ENCODE results near the gene MAST2.

MAST2 gene

GRCh38 chr1:45995298-45995697 lies 191.9 kb downstream of the MAST2 start:
- DNase-seq, result no peak

- DNase-seq, result no peak
These were observed 194.7 kb downstream of the MAST2 start for GRCh38 chr1:45998020-45998617.

GRCh38 chr1:45999507-45999906 lies 196.1 kb downstream of the MAST2 start:
- DNase-seq, result no peak

GRCh38 chr1:46001081-46001785 lies 197.8 kb downstream of the MAST2 start:
- DNase-seq, result no peak

GRCh38 chr1:46002551-46003150 lies 199.2 kb downstream of the MAST2 start:
- DNase-seq, result no peak

GRCh38 chr1:46003315-46003714 lies 199.9 kb downstream of the MAST2 start:
- no peak for DNase-seq

- no peak for DNase-seq
These were observed 201.1 kb downstream of the MAST2 start for GRCh38 chr1:46004492-46004891.

- DNase-seq, result no peak
These were observed 202.2 kb downstream of the MAST2 start for GRCh38 chr1:46005594-46005993.

GRCh38 chr1:46008585-46008984 lies 205.2 kb downstream of the MAST2 start:
- no peak for DNase-seq

- DNase-seq, result no peak
These were observed 207.2 kb downstream of the MAST2 start for GRCh38 chr1:46010611-46011010.

GRCh38 chr1:46011121-46011695 lies 207.8 kb downstream of the MAST2 start:
- no peak for DNase-seq

- no peak for DNase-seq
These were observed 208.8 kb downstream of the MAST2 start for GRCh38 chr1:46012236-46012635.

GRCh38 chr1:46013581-46013980 lies 210.2 kb downstream of the MAST2 start:
- no peak for DNase-seq

GRCh38 chr1:46017876-46018503 lies 214.6 kb downstream of the MAST2 start:
- DNase-seq, result no peak

GRCh38 chr1:46019348-46019747 lies 215.9 kb downstream of the MAST2 start:
- DNase-seq, result no peak

- no peak for DNase-seq
These were observed 216.6 kb downstream of the MAST2 start for GRCh38 chr1:46020010-46020409.

GRCh38 chr1:46021046-46021996 lies 217.9 kb downstream of the MAST2 start:
- no peak for DNase-seq

- DNase-seq, result no peak
These were observed 223.1 kb downstream of the MAST2 start for GRCh38 chr1:46026531-46026930.

- DNase-seq, result no peak
These were observed 224.6 kb downstream of the MAST2 start for GRCh38 chr1:46027788-46028573.

- DNase-seq, result no peak
These were observed 226.9 kb downstream of the MAST2 start for GRCh38 chr1:46030074-46030870.
